GM18870 (cell line): ENCODE data around the gene AP2B1.
"Not testable (repeated sequence)": the region's sequence is repeated elsewhere in the genome, so short reads cannot be mapped to it uniquely, and the experiment has no call there.

Experiments
- ATAC-seq: cut with Tn5 transposase; IDR thresholded peaks from one replicate; pipeline ENCODE4 v1.9.1; 2021; ENCODE audit warnings: moderate library complexity; ENCODE audit not compliant: unreplicated experiment

AP2B1 gene

DNA sequence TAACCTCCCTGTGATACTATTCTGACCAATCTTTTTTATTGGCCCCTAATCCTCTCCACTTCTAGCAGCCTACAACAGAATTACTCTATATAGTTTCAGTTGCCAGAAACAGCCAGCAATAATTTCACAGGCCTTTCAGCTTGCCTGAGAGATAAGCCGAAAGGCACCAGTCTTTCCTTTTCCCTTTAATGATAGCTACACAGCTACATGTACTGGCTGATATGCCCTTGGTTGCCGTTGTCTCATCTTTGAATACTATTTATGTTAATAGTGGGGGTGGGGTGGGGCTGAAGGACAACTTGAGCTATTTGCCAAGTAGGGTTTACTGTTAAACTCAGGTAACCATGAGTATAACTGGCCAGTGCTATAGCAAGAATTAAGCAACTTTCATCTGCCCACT lies 108.5 kb downstream of the AP2B1 start:
- ATAC-seq, result no peak

DNA sequence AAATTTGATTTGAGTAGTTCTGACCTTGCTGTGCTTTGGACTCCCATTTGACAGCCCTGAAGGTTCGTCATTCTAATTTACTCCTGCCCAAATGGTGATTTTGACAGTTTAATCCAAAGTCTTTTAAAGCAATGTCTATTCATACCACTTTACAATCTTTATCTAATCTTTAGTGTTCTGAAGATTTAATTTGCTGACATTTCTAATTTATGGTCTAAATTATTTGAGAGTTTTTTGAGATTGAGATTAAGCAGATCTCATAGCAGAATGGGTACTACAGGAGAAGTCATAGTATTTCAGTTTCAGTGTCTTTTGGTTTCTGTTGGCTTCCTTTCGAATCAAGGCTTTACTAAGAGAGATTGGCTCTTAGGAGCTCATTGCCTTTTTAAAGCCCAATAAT lies 111.7 kb downstream of the AP2B1 start:
- no peak for ATAC-seq

DNA sequence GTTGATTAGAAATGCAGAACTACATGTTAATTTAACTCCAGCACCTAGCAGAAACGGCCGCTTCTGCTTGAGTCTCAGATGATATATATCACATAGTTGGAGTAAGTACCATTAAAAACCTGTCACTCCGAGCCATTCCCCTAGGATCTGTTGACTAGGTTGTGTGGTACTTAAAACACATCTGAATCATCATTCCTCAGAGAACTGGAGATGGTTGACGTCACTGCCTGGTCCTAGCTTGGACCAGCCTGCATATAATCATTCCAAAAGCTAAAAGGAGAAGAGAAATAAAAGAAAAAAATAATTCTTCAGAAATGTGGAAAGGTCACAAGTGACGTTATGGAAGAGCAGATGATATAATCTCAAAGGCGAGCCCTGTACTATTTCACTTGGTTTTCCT lies 113.0 kb downstream of the AP2B1 start:
- no peak for ATAC-seq

DNA sequence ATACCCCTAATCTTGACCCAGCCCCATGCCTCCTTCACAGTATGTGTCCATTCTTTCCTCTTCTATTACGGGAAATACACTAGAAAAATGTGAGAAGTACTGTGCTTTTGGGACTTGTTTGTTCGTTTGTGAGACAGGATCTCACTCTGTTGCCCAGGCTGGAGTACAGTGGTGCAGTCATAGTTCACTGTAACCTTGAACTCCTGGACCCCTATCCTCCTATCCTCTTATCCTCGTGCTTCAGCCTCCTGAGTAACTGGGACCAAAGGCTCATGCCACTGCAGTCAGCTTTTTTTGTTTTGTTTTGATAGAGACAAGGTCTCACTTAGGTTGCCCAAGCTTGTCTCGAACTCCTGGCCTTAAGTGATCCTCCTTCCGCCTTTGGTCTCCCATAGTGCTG lies 114.4 kb downstream of the AP2B1 start:
- no peak for ATAC-seq

DNA sequence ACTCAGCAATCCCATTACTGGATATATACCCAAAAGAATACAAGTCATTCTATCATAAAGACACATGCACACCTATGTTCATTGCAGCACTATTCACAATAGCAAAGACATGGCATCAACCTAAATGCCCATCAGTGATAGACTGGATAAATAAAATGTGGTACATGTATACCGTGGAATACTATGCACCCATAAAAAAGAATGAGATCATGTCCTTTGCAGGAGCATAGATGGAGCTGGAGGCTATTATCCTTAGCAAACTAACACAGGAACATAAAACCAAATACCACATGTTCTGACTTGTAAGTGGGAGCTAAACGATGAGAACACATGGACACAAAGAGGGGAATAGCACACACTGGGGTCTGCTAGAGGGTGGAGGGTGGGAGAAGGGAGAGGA lies 116.2 kb downstream of the AP2B1 start:
- ATAC-seq, result not testable (repeated sequence)

DNA sequence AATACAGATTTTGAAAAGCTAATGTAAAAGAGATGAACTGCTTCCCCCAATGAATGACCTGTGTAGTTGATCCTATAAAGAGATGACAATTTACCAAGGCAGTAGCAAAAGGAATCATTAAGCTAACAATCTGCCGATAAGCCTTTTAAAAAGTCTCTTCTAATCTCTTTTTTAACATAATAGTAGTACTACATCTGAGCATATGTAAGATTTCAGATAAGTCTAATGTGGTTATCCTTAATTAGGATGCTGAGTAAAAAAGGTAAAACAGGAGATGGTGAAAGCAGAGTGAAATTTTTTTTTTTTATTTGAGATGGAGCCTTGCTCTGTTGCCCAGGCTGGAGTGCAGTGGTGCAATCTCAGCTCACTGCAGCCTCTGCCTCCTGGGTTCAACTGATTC lies 118.1 kb downstream of the AP2B1 start:
- ATAC-seq, result no peak

DNA sequence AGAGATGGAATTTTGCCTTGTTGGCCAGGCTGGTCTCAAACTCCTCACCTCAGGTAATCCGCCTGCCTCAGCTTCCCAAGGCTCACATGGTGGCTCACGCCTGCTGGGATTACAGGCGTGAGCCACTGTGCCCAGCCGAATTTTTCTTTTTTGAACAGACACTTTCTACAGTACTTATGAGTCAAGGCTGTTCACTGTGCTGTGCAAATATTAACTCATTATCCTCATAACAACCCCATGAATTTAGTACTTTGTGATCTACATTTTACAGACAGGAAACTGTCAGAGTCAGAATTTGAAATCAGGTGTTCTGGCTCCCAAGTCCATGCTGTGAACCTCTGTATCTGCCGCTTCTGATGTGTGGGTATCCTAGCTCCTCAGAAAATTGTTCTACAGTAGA lies 118.6 kb downstream of the AP2B1 start:
- no peak for ATAC-seq

DNA sequence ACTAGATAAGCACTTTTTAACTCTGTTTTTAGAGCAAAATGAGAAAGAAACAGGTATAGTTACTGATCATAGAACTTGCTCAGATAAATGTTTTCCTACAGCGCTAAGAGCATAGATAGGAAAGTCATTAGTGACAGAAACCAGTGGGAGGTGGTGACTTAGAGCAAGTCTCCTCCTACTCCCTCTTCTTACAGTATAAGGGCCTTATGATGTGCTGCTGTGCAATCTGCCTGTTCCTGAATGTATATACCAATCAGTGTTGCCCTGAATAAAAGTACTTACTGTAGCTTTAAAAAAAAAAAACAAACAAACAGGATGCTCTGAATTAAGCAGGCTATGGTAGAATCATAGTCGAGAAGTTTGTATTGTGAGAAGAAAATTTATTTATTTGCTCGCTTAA lies 121.0 kb downstream of the AP2B1 start:
- ATAC-seq, result no peak

DNA sequence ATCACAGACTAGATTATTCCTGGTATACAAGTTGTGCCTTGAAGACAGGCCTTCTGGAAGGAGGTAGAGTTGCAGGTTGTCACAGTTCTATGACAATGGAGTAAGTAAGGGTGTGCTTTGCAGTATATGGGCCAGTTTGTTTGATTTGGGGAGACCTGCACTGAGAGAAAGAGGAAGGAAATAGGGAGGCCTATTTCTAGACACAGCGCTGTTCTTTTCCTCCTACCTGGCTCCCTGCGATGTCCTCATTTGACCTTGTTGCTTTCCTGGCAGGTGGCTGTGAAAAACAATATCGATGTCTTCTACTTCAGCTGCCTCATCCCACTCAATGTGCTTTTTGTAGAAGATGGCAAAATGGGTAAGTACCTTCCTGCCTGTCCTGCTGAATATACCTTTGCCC lies 121.8 kb downstream of the AP2B1 start:
- no peak for ATAC-seq

DNA sequence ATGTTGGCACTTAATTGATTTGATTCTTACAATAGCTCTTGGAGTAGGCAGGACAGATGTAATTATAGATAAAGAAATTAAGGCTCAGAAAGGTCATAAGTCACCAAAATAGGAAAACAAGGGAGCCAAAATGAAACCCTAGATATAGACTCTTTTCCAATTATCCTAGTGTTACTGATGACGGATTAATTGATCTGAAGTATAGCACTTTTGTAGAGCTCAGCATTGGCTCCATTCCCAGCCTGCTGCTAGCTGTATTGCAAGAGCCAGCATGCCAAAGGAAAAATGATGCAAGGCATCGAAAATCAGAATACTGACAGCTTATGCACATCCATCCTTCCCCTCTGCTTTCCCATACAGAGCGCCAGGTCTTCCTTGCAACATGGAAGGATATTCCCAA lies 122.8 kb downstream of the AP2B1 start:
- no peak for ATAC-seq

DNA sequence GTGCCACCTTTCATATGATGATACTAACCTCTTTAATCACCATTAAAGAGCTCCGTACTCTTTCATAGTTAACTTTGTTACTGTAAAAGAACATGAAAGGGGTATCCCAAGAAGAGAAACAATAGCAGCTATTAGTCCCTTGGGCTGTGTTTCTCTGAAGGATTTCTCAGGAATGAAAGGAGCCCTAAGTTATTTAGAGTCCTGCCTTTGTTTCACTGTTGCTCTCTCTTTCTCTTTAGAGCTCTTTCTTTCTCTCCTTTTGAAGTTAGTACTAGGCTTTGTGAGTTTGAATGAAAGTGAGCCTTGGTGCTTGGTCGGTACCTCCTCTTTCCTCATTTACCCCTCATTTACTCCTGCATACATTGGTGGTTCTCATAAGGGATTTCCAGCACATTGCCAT lies 123.8 kb downstream of the AP2B1 start:
- ATAC-seq, result no peak

DNA sequence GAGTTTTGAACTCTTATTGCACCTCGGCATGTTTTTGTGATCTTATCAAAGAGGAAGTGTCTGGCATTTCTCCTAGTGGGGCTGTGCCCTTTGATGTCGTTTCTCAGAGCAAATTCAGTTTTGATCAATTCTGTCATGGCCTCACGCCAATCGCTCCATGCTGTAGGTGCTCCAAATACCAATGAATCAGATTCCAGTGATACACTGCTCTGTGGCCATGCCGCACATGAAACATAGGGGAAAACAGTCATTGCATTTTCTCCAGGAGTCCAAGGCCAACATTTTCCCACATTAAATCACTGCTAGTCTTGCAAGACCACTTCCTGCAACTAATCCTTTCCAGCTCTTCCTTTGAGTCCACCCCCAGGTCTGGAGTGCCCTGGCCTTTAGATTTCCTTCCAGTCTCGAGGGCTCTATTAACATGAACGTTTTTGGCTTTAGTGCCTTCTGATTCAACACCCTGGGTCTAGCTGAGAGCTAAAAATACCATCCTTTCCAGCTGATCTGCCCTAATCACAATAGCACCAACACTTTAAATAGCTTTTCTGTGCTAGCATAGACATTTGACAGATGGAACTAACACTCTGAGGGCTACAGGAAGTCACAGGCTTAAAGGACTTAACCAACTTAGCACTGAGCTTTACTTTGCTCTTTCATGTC lies 126.1 kb downstream of the AP2B1 start:
- ATAC-seq, result no peak

DNA sequence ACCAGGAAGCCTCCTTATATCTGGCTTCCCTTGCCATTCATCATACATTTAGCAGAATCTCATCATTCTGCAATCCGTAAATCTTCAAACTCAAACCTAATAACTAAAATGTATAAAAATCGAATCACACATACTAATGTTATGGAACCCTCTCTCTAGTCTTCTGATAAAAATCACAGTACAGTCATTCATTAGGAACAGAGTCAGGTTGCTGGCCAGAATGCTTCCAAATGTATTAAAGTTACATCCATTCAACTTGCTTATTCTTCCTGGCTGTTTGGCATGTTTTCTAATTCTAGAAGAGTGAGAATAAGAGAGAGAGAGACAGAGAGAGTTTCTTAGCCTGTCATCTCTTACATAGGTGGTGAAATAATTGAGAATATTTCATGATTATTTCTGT lies 127.9 kb downstream of the AP2B1 start:
- ATAC-seq, result no peak

DNA sequence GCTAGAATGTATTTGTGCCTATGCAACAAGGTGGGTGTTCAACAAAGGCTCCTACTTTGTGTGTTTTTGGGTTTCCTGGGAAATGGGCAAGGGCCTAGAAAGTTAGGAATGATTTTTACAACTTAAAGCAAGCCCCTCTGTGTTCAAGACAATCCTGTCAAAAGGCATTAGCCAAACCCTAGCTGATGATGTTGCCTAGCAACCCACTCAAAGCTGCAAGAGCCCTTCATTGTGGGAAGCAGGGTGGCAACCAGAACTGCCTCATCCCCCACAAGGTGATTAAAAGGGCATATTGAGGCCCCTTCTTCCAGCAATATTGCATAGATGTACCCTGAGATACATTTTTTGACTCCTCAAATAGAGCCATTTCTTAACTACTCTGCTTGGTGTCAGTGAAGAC lies 128.3 kb downstream of the AP2B1 start:
- no peak for ATAC-seq

DNA sequence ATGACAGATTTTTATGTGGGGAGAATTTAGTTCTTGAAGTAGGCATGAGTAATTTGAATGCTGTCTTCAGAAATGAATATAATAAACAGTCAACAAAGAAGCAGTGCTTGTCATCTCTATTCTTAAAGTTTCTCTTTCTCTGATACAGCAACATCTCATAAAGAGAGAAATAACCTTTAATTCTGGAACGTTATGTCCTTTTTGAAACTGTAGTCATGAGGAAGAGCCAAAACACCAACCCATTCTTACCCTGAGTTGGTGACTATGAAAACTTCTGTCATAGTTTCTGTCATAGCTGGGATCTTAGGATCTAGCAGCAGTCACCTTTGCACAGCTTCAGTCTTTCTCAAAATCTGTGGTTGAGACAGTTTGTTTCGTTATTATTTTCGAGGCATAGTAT lies 129.1 kb downstream of the AP2B1 start:
- ATAC-seq, result no peak

DNA sequence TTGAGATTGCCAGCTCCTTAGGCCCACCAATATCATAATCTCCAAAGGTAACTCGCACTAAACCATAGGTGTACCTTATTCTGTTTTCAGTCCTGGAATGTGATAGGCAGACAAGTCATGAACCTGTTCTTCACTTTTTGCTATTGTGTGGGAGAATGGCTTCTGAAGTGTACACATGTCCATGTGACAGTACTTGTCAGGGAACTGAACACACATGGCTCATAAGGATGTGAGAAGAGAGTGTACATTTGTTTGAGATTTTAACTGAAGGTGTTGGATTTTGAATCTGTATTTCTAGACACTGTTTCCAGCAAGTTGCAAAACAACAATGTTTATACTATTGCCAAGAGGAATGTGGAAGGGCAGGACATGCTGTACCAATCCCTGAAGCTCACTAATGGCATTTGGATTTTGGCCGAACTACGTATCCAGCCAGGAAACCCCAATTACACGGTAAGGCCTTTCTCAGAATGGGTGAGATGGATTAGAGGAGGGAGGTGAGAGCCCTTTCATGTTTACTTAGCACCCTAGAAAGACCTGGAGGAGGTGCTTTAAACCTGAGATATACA lies 129.9 kb downstream of the AP2B1 start:
- no peak for ATAC-seq

DNA sequence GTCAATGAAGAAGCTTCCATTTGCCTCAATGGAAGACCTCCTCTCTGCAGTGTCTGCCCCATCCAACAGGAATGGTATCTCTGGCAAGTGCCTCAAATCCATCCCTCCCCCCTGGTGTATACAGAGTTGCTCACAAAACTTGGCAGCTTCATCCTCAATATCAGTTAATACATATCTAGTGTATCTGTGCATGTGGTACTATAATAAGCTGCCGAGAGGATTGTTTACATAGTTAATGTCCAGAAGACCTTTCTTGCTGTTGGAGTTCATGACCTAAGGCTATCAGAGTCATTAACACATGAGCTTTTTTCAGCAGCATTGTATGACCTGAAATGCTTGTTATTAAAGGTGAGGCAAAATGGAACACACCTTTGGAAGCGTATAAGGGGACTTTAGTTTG lies 130.4 kb downstream of the AP2B1 start:
- ATAC-seq, result no peak

DNA sequence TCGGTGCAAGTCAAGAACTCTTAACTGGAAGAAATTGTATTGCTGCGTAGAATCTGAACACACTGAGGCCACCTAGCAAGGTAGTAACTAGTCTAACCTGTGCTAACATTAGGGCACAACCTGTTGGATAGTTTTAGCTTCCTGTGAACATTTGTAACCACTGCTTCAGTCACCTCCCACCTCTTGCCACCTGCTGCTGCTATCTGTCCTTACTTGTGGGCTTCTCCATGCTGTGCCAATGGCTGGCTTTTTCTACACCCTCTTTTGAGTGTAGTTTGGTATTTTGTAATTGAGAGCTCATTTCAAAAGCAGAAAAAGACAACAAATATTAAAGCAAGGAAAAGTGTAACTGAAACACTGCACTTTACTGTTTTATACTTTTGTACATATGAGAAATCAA lies 136.6 kb downstream of the AP2B1 start:
- no peak for ATAC-seq

DNA sequence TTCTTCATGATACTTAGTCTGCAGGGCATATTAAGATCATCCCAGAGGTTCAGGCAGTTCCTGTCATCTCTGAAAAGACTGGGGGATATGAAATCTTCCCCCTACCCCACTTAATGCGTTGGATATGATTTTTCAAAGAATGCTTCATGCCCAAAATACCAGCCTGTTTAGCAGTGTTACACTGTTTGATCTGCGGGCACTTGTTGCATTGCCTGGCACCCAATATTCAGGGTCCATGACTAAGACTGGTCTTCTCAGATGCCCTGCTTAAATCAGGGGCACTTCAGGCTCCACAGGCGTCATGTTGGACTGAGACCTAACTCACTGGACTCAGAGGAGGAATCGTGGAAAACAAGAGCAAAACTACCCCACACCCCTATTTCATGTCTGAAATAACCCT lies 137.9 kb downstream of the AP2B1 start:
- ATAC-seq, result no peak

DNA sequence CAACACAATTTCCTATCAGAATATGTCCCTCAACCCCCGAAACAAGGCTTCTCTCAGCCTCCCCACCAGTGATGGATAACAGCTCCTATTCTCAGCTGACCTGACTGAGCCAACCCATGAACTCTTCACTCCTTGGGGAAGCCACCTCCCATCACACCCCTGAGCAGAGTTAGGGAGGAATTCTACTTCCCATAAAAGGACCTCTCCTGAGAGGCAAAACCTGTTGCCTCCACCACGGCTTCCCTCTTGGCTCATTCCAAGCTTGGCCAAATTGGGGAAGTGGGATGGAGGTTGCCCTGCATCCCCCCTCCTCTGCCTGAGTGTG lies 138.6 kb downstream of the AP2B1 start:
- ATAC-seq, result no peak

DNA sequence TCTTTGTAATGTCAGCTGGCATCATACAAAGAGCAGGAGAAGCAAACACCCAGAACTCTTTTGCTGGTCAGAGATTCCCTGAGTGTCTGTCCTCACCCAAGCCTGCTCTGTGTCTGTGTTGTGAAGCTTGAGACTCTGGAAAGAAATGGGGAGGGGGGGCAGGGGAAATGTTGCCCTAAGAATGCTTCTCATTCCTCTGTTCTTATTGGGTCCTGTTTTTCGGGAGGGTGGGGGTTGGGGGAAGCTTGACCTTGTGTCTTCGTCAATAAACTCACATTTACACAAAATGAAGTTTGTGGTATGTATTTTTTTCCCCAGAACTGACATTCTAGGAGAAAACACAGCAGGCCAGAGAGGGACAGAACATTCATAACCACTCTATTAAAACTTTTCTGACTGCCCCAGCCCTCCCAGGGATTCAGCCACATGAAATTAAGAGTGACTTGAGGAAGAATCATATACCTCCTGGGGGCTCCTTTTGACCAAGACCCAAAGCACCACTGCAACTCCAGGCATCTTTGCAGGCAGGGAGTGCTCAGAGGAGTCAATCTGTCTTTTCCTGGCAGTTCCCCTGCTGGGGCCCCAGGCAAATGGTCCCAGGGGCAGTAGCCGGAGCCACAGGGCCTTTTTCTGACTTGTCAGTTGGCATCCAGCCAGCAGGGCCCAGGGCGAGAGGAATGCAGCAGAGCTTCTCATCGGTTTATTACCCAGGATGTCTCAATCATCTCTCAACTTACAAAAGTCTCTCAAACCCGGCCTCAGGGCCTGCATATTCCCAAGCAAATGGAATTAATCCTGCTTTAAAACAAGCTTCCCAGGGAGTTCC lies 139.2 kb downstream of the AP2B1 start:
- no peak for ATAC-seq

DNA sequence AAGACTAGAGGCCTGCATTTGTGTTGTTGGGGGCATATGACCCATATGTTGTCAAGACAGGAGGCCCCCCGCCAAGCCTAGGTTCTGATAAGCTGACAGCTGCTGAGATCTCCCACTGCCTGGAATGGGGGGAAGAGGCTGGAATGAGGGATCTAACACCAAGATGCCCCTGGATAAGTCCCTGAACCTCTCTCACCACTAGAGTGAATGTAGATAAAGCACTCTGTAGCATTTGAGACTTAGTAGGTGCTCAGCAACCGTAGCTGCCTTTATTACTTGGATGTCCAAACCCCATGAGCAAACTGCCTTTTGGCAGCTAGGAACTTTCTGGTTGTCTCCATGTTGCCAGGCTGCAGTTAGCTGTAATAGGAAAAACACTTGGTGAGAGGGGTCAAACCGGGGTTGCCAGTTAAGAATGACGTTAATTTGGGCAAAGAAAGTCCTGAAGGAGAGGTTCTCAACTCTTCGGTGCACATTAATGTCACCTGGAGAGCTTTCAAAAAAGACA lies 139.9 kb downstream of the AP2B1 start:
- no peak for ATAC-seq
